HL-60 (cell line): ENCODE data around the gene VAT1L.

Source experiments
- CTCF ChIP-seq: IDR thresholded peaks from one replicate; pipeline ENCODE4 v1.5.1; 2011; ENCODE audit warnings: low read length, control low read depth, inconsistent platforms; ENCODE audit not compliant: insufficient read depth
- POLR2AphosphoS5 ChIP-seq: IDR thresholded peaks from 2 replicates; pipeline ENCODE4 v1.6.1; 2012; ENCODE audit warnings: low read depth
- REST ChIP-seq: IDR thresholded peaks from 2 replicates; pipeline ENCODE4 v1.6.1; 2012; ENCODE audit warnings: low read depth; ENCODE audit not compliant: insufficient replicate concordance

- TF ChIP-seq CTCF (no peak), POLR2AphosphoS5 (no peak), REST (no peak)
These were observed 160.5 kb downstream of the VAT1L start for GRCh38 chr16:77948835-77949234.
